K562 (cell line): ENCODE results near the gene SLC9C2. TPM values are rescaled to one million over a fixed set of nuclear protein-coding genes. Genes with fewer than 3 reads are reported as not detected.

Experiments
- ATAC-seq: fragments of 200-7000 bp; cut with Tn5 transposase; 3 replicates; pipeline ENCODE4 v1.9.1; 2020; ENCODE audit warnings: moderate library complexity
- BruUV-seq: library from RNA; stranded (reverse); fragments of 400-500 nt; replicated peaks from 2 replicates; lab custom pipeline; 2021; lab: Mats Ljungman, UMichigan
- CTCF ChIA-PET: fragments of 300-600 bp; formaldehyde crosslinking; extraction: SDS; loops from one replicate; lab custom pipeline; 2021; ENCODE audit warnings: low intra/inter-chr PET ratio; lab: Yijun Ruan, JAX
- POLR2A ChIA-PET: fragments of 300-600, 350-650 bp; sonication (Branson Sonifier 250); formaldehyde crosslinking; extraction: SDS; loops from one replicate; lab custom pipeline; 2021; ENCODE audit warnings: antibody characterized with exemption, inconsistent platforms; lab: Yijun Ruan, JAX
- DNase-seq, 4 experiments: peaks; one replicate each; pipeline versions ENCODE4 v3.0.0 to v3.0.0-alpha.2; 2011 to 2018; ENCODE audit warnings: low spot score in 3 of 4, mixed read lengths in 3 of 4; ENCODE audit errors: extremely low read depth in 1 of 4
- FAIRE-seq: peaks from 2 replicates; lab custom pipeline; 2011; peaks lifted over from hg19 to GRCh38; lab: Jason Lieb, UNC
- H2AFZ ChIP-seq: 2 replicates; pipeline ENCODE4 v1.6.0; 2011; ENCODE audit warnings: low read depth, low read length, control low read depth, inconsistent platforms
- H3K27ac ChIP-seq: fragments of 200-600 bp; 3 replicates; pipeline ENCODE4 v1.8.0; 2011; ENCODE audit warnings: low read depth, mild to moderate bottlenecking, control low read depth, inconsistent platforms, low read length, moderate library complexity, mixed read lengths; ENCODE audit errors: extremely low read depth
- H3K27me3 ChIP-seq, 2 experiments: fragments of 300-600 bp in 1 of 2; 2 replicates in 1 of 2; 3 replicates in 1 of 2; pipeline versions ENCODE4 v1.6.0 to v1.8.0; 2011; ENCODE audit warnings: inconsistent platforms in 2 of 2, low read length in 2 of 2, mild to moderate bottlenecking in 1 of 2, mixed read lengths in 1 of 2, moderate library complexity in 1 of 2; ENCODE audit not compliant: control insufficient read depth in 2 of 2, insufficient read depth in 2 of 2
- H3K36me3 ChIP-seq: fragments of 300-600 bp; 3 replicates; pipeline ENCODE4 v1.8.0; 2011; ENCODE audit warnings: mild to moderate bottlenecking, low read length, inconsistent platforms; ENCODE audit not compliant: control insufficient read depth, insufficient read depth
- H3K4me1 ChIP-seq, 2 experiments: fragments of 200-600 bp in 1 of 2; replicated peaks in 1 of 2; 2 replicates in 1 of 2; 3 replicates in 1 of 2; pipeline versions ENCODE4 v1.5.1 to v1.8.0; 2011; ENCODE audit warnings: inconsistent platforms in 2 of 2, low read length in 2 of 2, mild to moderate bottlenecking in 1 of 2, mixed read lengths in 1 of 2, moderate library complexity in 1 of 2; ENCODE audit not compliant: control insufficient read depth in 2 of 2, insufficient read depth in 2 of 2
- H3K4me2 ChIP-seq: 2 replicates; pipeline ENCODE4 v1.6.1; 2011; ENCODE audit warnings: low read length, control low read depth, inconsistent platforms, mixed read lengths; ENCODE audit not compliant: insufficient read depth
- H3K4me3 ChIP-seq: fragments of 200-600 bp; sonication (generic), shearing (Covaris generic); 2 replicates; pipeline ENCODE4 v1.5.1; 2016; ENCODE audit warnings: control low read depth, inconsistent platforms
- H3K79me2 ChIP-seq: fragments of 200-600 bp; 3 replicates; pipeline ENCODE4 v1.8.0; 2011; ENCODE audit warnings: low read length, inconsistent platforms; ENCODE audit not compliant: control insufficient read depth, insufficient read depth
- H3K9ac ChIP-seq, 2 experiments: 2 replicates each; pipeline versions ENCODE4 v1.6.0 to v1.6.1; 2011; ENCODE audit warnings: low read depth in 2 of 2, low read length in 2 of 2, control low read depth in 1 of 2, inconsistent platforms in 1 of 2, mild to moderate bottlenecking in 1 of 2, mixed read lengths in 1 of 2; ENCODE audit not compliant: insufficient read depth in 1 of 2
- H3K9me1 ChIP-seq: one replicate; pipeline ENCODE4 v1.6.0; 2011; ENCODE audit warnings: inconsistent platforms, mild to moderate bottlenecking, low read length, moderate library complexity; ENCODE audit not compliant: control insufficient read depth, insufficient read depth
- H3K9me3 ChIP-seq: replicated peaks from 2 replicates; pipeline ENCODE4 v1.5.1; 2011; ENCODE audit warnings: low read depth, low read length, inconsistent platforms; ENCODE audit not compliant: control insufficient read depth, insufficient read depth
- H4K20me1 ChIP-seq: replicated peaks from 2 replicates; pipeline ENCODE4 v1.6.1; 2011; ENCODE audit warnings: low read length, inconsistent platforms, mixed read lengths; ENCODE audit not compliant: control insufficient read depth, insufficient read depth
- AFF4 ChIP-seq: sonication (generic); formaldehyde crosslinking; IDR thresholded peaks from 2 replicates; pipeline ENCODE4 v1.8.0; 2023; ENCODE audit warnings: mild to moderate bottlenecking, missing genetic modification reagents
- ATF3 ChIP-seq, 2 experiments: fragments of 450-650 bp in 1 of 2; sonication (generic) in 1 of 2; formaldehyde crosslinking in 1 of 2; IDR thresholded peaks in 1 of 2; conservative IDR thresholded peaks in 1 of 2; 2 replicates each; pipeline versions ENCODE4 v1.6.1 to v1.8.1; 2016 to 2023; ENCODE audit warnings: mild to moderate bottlenecking in 2 of 2, moderate library complexity in 2 of 2, inconsistent platforms in 1 of 2, missing genetic modification reagents in 1 of 2
- CREB5 ChIP-seq: fragments of 250-450 bp; sonication (Bioruptor Pico); IDR thresholded peaks from 2 replicates; pipeline ENCODE4 v1.5.0; 2020; ENCODE audit warnings: mild to moderate bottlenecking
- JUN ChIP-seq, 2 experiments: sonication (generic) in 1 of 2; formaldehyde crosslinking in 1 of 2; IDR thresholded peaks; 2 replicates each; pipeline versions ENCODE4 v1.6.1 to v1.8.0; 2012 to 2022; ENCODE audit warnings: borderline replicate concordance in 2 of 2, mild to moderate bottlenecking in 2 of 2, improper control_type of control experiment in 1 of 2, low read depth in 1 of 2, low read length in 1 of 2, missing genetic modification reagents in 1 of 2
- POLR2H ChIP-seq: IDR thresholded peaks from 2 replicates; pipeline ENCODE4 v1.6.1; 2016; ENCODE audit warnings: missing genetic modification characterization, low read depth, mild to moderate bottlenecking, control low read depth, missing compliant biosample characterization, moderate library complexity
- RHOXF2B ChIP-seq: fragments of 250-450 bp; sonication (Bioruptor Pico); conservative IDR thresholded peaks from 2 replicates; pipeline ENCODE4 v1.5.1; 2021
- TFAP4 ChIP-seq: sonication (generic); formaldehyde crosslinking; IDR thresholded peaks from 2 replicates; pipeline ENCODE4 v1.8.0; 2022; ENCODE audit warnings: missing genetic modification reagents, mild to moderate bottlenecking, moderate library complexity, borderline replicate concordance
- ZBTB17 ChIP-seq: fragments of 450-650 bp; formaldehyde crosslinking; IDR thresholded peaks from 2 replicates; pipeline ENCODE4 v1.4.0; 2020; ENCODE audit warnings: mild to moderate bottlenecking
- ZNF778 ChIP-seq: fragments of 450-650 bp; formaldehyde crosslinking; IDR thresholded peaks from 2 replicates; pipeline ENCODE4 v1.4.0; 2020; ENCODE audit warnings: mild to moderate bottlenecking, moderate library complexity
- WGBS: fragments of 100-300 bp; shearing (Covaris generic); methylation state at CpG from one replicate; pipeline ENCODE4 v1.1.6; 2016; ENCODE audit warnings: low coverage, mixed read lengths; ENCODE audit not compliant: insufficient coverage; ENCODE audit errors: missing lambda C conversion rate; 5-methylcytosine and 5-hydroxymethylcytosine counted together
- in situ Hi-C: fragments of 300-500 bp; cut with MboI; formaldehyde crosslinking; loops from 4 replicates; pipeline ENCODE4 v1.15.0; 2018; ENCODE audit warnings: inconsistent platforms, mixed read lengths
- intact Hi-C: fragments of 100-400 bp; cut with micrococcal nuclease; formaldehyde crosslinking; loops from 2 replicates; pipeline ENCODE4 v1.14.2; 2022
- polyA plus RNA-seq, 8 experiments: library from polyadenylated mRNA; depleted of rRNA in 4 of 8; stranded (reverse) in 5 of 8; unstranded in 3 of 8; fragments of >200 nt; fragmentation: Nextera tagmentation in 2 of 8; fragmentation: Illumina TruSeq in 1 of 8; extraction: Ambion mirVana in 2 of 8; extraction: Trizol in 1 of 8; gene quantifications; 2 replicates each; pipeline versions ENCODE4 v1.2.1 to v1.2.3, GENCODE V29; 2011 to 2014; ENCODE audit warnings: inconsistent platforms in 1 of 8, missing spikeins in 1 of 8
- total RNA-seq, 7 experiments: library from RNA; depleted of rRNA in 6 of 7; stranded (reverse); fragments of >200 nt in 6 of 7; fragmentation: Illumina TruSeq in 2 of 7; extraction: Trizol in 2 of 7; gene quantifications; 2 replicates each; pipeline versions ENCODE4 v1.2.1 to v1.2.3, GENCODE V29; 2011 to 2021; ENCODE audit warnings: low replicate concordance in 1 of 7

The SLC9C2 gene
- total and polyA plus RNA-seq, 9 of the 15 experiments (the other 6 are each of a cell fraction or from before 2014, with no cell fraction given), result 0.11 to 0.22 (median 0.15) TPM; not detected in 5

- Histone ChIP-seq H3K27me3 (no peaks in the 10 kb centered on the region), H3K4me3 (no peak overlapping the region), H3K27ac (no peak overlapping the region), H3K9me1 (no peaks in the 10 kb centered on the region), H4K20me1 (no peaks in the 10 kb centered on the region), H3K79me2 (no peaks in the 10 kb centered on the region), H3K4me2 (no peak overlapping the region), H3K9ac (peak overlapping the region in 1 of 2 experiments; percentile 14; a peak in 1 of 4 replicates), H3K36me3 (no peaks in the 10 kb centered on the region), H3K4me1 (peaks cover 3 to 15% of the 10 kb centered on the region in 2 experiments; a peak in 4 of 5 replicates), H2AFZ (peak overlapping the region; percentile 78), H3K9me3 (no peaks in the 10 kb centered on the region)
- FAIRE-seq (no peak), DNase-seq (no peak), ATAC-seq (peak; percentile 33; the same call in 2 of the 3 replicates)
- CTCF ChIA-PET, result no interaction called here
- intact Hi-C loops (loop anchor here (5.0 kb wide), 1 partner anchor 122 kb away; no protein-coding TSS in a partner anchor), in situ Hi-C loops (no loop called here)
- no TSS peak for BruUV-seq
- POLR2A ChIA-PET, result interaction anchor here (1.5 kb wide), 1 partner anchor 15 kb away, joined by 7 read pairs; no protein-coding TSS in a partner anchor
- TF ChIP-seq TFAP4 (CRISPR knock-in tag) (no peak), JUN (IDR thresholded peaks at IDR 0.05; ENCODE audit: borderline replicate concordance, low read depth, low read length) (no peak), JUN (CRISPR knock-in tag; IDR thresholded peaks at IDR 0.05; ENCODE audit: borderline replicate concordance) (no peak), RHOXF2B (CRISPR knock-in tag) (0 out of 2 replicates have a peak, but pooled peaks have one; percentile 0), CREB5 (CRISPR knock-in tag) (no peak), POLR2H (tag) (peak; percentile 42; the same call in 1 of the 2 replicates), ZBTB17 (CRISPR knock-in tag) (0 out of 2 replicates have a peak, but pooled peaks have one; percentile 42), ZNF778 (CRISPR knock-in tag) (no peak), AFF4 (CRISPR knock-in tag) (no peak), ATF3 (IDR thresholded peaks at IDR 0.05) (0 out of 2 replicates have a peak, but pooled peaks have one; percentile 7), ATF3 (CRISPR knock-in tag; conservative IDR thresholded peaks at IDR 0.05) (no peak)
- WGBS, result 75% methylated on average over 6 of the region's 6 CpGs
Observed at GRCh38 chr1:173554541-173555250, 48.2 kb downstream of the SLC9C2 start.
